CD4-positive, alpha-beta T cell treated with Interferon alpha-2 for 1 hour (primary cell): ENCODE measurements around the gene LRP5.
"Not testable (repeated sequence)": the region's sequence is repeated elsewhere in the genome, so short reads cannot be mapped to it uniquely, and the experiment has no call there.

Experiments
- DNase-seq, 2 donors: peaks; one replicate each; pipeline ENCODE4 v3.0.0-alpha.2; 2020 to 2022

LRP5 gene

DNA sequence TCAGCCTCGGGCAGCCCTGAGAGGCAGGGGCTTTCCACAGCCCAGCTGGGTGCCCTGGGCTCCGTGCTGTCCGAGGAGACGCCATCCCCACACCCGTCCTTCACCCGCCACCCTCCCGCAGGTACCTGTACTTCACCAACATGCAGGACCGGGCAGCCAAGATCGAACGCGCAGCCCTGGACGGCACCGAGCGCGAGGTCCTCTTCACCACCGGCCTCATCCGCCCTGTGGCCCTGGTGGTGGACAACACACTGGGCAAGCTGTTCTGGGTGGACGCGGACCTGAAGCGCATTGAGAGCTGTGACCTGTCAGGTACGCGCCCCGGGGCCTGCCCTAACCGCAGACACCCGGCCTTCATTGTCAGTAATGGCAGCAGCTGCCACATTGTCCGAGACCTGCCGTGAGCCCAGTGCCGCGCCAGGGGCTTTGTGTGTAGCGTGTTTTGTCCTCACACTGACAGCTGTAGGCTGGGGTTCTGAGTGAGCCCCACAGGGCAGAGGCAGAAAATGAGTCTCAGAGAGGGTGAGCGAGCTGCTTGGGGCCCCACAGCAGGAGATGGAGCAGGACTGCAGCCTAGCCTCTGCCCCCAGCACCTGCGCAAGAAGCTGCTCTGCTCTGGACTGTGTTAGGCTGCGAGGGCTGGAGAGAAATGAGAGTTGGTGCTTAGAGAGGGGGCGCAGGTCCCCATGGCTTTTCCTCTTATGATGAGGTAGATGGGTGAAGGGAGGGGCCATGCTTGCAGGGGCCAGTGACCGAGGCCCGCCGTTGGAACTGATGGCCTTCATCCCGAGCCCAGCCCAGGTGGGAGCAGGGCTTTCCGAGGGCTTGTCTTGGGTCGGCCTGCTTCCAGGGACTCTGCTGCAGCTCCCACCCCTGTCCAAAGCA lies 112.8 kb downstream of the LRP5 start:
- no peak for DNase-seq

DNA sequence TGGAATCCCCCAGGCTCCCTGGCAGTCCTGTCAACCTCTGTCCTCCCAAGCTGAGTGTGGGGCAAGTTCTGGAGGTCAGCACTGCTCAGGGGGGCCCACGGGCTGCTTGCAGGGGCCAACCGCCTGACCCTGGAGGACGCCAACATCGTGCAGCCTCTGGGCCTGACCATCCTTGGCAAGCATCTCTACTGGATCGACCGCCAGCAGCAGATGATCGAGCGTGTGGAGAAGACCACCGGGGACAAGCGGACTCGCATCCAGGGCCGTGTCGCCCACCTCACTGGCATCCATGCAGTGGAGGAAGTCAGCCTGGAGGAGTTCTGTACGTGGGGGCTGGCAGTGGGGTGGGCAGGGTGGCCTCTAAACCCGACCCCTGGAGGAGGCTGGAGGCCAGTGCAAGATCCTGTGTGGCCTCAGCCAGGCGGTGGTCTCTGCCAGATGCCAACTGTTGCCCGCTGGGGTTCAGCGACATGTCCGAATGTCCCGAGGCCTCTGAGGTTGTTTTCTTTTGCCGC lies 113.5 kb downstream of the LRP5 start:
- DNase-seq, result no peak

DNA sequence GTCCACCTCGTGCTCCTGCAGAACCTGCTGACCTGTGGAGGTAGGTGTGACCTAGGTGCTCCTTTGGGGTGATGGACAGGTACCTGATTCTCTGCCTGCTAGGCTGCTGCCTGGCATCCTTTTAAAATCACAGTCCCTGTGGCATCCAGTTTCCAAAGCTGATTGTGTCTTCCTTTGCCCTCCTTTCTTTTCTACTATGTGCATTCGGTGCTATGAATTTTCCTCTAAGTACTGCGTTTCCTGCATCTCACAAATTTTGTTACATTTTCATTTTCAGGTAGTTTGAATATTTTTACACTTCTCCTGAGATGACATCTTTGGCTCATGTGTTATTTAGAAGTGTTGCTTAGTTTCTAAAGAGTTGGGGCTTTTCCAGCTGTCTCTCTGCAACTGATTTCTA lies 117.3 kb downstream of the LRP5 start:
- no peak for DNase-seq

DNA sequence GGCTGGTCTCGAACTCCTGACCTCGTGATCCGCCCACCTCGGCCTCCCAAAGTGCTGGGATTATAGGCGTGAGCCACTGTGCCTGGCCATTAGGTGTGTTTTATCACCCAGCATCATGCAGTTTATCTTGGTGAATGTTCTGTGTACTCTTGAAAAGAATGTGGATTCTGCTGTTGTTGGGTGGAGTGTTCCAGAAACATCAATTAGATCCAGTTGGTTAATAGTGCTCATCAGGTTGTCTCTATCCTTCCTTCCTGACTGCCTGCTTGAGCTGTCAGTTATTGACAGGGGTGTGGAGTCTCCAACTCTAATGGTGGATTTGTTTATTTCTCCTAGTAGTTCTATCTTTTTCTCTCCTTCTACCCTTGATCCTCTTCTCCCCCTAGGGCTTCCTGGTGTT lies 118.0 kb downstream of the LRP5 start:
- DNase-seq, result no peak

DNA sequence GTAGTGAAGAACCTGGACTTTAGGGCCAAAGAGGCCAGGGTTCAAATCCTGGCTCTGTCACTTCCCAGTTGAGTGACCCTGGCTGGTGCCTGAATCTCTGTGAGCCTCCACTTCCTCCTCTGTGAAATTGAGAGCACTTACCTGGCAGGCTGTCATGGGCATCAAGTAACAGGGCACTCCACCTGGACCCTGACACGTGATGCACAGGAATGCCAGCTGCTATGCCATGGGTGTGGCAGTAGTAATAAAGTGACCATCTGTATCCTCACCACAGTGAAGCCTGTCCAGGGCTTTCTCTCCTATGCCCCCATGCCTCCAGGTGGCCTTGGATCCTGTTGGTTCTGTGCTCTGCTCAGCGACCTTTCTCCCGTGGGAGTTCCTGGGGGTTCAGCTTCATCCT lies 118.4 kb downstream of the LRP5 start:
- DNase-seq, result no peak

DNA sequence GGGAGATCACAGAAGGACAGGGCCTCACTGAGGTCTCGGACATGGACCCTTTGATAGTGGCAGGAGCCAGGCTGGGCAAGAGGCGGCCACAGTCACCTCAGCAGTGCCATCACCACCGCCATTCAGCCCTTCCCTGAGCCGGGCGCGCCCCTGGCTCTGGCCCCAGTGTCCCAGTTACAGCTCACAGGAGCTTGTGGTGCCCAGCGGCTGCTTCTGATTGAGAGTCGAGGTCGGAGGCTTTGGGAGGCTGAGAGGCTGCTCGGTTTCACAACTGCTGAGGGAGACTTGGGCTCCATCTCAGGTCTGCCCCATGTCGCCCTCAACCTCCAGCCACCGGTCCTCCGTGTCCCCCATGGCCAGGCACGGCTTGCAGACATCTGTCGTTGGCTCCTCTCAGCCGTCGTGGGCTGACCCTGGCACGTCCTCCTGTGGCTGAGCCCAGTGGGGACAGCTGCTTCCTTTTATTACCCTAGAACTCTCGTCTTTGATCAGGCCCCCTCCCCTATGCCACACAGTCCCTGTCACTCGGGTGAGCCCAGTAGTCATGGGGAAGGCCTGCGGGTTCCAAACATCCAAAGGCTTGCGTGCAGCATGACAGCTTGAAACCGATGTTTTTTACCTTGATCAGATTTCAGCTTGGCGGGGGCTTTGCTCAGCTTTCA lies 119.7 kb downstream of the LRP5 start:
- no peak for DNase-seq

DNA sequence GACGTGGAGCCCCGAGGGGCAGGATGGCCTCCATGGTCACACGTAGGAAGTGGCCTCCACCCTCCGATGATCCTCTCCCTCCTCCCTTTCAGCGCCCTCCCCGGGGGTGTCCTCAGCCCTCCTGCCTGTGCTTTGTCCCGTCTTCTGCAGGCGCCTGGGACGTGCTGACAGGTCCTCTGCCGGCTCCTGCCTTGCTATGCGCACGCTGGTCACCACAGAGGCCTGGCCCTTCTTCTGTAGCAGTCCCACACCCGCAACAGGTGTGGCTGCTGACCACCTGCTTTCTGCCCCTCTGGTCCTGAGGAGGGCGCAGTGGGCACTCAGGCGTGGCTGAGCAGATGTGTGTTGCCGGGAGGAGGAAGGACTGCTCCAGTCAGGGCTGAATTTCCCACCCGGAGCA lies 120.5 kb downstream of the LRP5 start:
- DNase-seq, result no peak

DNA sequence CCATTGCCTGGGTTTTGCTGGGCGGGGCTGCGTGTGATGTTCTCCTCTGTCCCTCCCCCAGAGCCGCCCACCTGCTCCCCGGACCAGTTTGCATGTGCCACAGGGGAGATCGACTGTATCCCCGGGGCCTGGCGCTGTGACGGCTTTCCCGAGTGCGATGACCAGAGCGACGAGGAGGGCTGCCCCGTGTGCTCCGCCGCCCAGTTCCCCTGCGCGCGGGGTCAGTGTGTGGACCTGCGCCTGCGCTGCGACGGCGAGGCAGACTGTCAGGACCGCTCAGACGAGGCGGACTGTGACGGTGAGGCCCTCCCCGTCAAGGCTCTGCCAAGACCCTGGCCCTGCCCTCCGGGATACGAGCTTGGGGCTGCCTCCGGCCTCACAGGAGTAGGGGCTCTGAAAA lies 121.2 kb downstream of the LRP5 start:
- no peak for DNase-seq

DNA sequence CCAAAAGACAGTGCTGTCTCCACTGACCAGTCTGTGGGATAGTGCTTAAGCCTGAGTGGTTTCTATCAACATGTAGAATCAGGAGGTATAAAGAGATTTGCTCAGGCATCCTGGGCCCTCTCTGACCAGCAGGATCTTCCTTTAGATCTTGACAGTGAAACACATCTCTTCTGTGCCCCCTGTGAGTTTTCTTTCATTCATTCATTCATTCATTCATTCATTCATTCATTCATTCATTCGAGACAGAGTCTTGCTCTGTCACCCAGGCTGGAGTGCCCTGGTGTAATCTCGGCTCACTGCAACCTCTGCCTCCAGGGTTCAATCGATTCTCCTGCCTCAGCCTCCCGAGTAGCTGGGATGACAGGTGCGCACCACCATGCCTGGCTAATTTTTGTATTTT lies 121.8 kb downstream of the LRP5 start:
- not testable (repeated sequence) for DNase-seq

DNA sequence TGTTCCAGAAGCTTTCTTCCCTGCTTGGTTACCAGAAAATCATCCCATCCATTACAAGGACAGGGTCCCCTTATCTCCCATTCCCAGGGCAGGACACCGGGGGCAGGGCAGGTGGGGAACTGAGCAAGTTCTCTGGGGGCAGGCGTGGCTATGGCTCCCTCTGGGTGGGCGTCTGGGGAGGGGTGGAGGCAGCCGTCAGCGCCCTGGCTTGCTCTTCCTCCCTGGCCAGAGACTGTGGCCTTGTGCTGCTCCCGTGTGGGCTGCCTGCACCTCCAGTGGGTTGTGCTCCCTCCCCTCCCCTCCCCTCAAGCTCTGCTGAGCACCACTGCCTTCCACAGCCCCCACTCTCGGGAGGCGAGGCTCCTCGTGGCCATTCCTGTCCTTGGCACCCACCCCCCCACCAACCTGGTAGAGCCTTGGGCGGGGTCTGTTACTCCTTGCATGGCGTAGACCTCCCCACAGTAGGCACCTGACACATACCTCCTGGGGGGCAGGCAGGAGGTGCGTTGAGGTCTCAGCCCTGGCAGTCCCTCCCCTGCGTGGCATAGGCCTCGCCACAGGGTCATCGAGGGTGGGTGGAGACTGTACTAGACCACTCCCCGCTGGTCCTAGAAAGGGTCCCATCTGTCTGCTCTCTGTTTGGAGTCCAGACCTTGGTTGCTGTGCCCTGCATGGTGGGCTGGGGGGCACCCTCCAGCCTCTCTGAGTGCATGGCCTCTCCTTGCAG lies 123.9 kb downstream of the LRP5 start:
- DNase-seq, result no peak

DNA sequence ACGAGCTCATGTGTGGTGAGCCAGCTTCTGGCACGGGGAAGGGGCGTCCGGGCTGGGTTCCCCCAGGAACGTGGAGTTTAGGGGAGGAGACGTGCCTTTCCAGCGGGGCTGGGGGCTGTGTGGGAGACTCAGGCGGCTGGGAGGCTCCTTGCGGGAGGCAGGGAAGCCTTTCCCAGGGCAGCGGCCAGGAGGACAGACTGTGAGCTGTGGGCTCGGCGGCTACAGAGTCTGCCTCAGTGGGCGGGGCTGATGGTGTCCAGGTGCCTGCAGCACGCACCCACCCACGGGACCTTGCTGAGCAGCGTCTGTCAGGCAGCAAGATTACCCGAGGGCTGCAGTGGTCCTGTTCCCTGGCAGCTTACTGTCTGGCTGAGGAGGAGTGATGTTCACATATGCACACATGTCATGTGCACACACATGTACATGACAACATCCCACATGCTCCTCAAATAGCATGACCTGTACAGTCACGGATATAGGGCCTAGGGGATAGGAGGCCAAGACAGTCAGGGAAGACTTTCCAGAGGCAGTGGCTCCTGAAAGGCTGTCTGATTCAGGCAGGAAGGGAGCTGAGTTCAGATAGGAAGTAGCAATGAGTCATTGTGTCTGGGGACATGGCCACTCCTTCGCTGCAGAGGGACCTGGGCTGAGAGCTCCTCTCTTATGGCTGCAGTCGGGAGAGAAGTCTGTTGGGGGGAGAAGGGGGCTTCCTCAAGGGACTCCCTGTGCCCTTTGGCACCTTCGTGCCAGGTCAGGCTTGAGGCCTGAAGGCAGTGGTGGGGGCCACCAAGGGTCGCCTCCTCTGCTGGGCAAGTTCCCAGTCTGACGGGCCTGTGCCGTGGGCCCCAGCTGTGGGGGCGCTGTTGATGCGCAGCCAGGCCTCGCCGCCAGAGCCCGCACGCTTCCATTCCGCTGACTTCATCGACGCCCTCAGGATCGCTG lies 124.9 kb downstream of the LRP5 start:
- peak in 1 of 2 donors; percentile 12 for DNase-seq

DNA sequence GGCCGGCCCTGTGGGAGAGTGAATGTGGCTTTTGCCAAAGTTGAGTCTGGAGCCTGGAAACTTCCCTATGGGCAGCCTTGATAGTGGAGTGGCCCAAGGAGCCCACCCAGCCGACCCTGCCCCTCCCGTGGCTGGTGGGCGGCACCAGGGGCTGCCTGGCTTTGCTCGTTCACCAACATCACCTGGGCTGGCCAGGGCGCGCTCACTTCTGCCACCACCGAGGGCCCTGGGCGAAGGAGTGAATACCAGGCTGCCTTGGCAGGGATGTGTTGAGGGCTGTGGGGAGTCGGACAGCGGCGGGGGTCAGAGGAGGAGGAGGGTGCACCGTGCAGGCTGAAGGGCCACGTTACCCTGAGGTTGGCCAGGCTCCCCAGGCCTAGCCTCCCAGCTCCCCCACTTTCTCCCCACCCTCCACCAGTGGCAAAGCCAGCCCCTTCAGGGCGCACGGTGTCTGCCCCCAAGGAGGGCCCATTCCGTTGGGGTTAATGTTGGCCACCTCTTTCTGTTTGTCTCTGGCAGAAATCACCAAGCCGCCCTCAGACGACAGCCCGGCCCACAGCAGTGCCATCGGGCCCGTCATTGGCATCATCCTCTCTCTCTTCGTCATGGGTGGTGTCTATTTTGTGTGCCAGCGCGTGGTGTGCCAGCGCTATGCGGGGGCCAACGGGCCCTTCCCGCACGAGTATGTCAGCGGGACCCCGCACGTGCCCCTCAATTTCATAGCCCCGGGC lies 125.7 kb downstream of the LRP5 start:
- DNase-seq, result no peak

DNA sequence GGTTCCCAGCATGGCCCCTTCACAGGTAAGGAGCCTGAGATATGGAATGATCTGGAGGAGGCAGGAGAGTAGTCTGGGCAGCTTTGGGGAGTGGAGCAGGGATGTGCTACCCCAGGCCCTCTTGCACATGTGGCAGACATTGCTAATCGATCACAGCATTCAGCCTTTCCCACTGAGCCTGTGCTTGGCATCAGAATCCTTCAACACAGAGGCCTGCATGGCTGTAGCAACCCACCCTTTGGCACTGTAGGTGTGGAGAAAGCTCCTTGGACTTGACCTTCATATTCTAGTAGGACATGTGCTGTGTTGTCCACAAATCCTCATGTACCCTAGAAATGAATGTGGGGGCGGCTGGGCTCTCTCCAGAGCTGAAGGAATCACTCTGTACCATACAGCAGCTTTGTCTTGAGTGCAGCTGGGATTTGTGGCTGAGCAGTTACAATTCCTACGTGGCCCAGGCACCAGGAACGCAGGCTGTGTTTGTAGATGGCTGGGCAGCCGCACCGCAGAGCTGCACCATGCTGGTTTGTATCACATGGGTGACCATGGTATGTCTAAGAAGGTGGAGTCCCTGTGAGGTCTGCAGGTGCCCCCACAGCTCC lies 126.4 kb downstream of the LRP5 start:
- no peak for DNase-seq

DNA sequence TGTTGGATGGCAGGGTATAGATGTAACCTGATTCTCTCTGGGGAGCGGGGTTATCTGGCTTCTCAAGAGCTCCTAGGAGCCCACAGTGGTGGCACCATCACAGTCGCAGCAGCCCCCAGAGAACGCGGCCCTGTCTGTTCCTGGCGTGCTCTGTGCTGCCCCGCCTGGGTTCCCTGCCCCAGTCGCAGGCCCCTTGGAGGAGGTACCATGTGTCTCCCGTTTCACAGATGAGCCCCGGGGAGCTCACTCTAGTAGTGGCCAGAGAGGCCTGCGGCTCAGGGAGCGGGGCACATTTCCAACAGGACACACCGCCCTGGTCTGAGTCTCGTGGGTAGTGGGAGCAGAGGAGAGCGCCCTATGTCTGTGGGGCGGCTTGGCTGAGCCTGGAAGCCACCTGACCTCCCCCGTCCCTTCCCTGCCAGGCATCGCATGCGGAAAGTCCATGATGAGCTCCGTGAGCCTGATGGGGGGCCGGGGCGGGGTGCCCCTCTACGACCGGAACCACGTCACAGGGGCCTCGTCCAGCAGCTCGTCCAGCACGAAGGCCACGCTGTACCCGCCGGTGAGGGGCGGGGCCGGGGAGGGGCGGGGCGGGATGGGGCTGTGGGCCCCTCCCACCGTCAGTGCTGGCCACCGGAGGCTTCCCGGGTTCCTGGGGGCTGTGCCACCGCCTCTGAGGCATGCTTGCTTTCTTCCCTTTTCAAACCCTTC lies 127.1 kb downstream of the LRP5 start:
- no peak for DNase-seq

DNA sequence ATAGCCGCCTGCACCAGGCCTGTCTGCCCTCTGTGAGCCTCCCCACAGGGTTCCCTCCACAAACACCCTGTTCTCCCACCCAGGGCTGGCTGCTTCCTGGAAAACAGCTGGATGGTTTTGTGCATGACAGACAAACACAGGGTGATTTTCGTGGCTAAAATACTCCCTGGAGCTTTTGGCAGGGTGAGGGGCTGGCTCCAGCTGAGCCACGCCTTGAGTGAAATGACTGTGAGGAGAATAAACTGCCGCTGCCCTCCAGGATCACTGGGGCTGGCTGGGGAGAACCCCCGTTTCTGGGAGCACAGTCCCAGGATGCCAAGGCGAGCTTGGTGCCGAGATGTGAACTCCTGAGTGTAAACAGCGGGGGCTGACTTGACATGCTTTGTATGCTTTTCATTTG lies 127.8 kb downstream of the LRP5 start:
- no peak for DNase-seq

DNA sequence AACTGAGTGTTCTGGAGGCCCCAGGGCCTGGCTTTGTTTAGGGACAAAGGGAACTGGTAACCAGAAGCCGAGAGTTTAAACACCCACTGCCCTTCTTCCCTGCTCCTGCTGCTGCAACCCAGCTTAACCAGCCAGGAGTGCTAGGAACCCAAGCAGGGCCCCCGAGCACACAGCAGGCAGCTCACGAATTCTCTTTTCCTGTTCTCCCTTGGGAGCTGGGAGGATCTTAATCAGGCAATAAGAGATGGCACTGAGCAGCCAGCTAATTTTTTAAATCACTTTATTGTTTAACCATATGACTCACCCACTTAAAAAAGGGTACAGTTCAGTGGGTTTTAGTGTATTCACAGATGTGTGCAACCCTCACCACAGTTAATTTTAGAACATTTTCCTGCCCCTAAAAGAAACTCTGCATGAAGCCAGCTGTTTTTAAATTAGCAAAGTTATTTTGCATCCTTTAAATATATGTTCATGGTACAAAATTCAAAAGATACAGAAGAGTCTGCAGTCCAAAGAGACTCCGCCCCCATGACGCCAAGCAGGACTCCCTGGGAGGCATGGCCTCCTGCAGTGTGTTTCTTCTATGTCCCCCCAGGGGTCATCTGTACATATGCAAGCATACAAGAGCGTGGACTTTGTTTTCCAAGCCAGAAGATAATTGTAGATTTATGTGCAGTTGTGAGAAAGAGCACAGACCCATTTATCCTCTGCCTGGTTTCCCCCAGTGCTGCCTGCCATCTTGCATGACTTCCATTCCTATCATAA lies 129.3 kb downstream of the LRP5 start:
- no peak for DNase-seq

DNA sequence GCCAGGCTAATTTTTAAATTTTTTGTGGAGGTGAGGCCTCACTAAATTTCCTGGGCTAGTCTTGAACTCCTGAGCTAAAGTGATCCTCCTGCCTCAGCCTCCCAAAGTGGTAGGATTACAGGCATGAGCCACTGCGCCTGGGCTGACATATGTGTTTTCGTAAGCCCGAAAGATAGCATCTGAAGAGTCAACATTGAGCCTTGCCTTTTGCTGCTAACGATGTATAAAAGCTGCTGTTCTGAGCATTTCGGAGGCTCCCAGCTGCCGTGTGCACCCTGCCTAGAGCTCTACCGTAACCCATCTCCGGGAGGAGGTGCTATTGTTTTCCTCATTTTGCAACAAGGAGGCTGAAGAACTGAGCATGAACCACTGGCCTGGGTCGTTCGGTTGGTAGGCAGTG lies 130.0 kb downstream of the LRP5 start:
- DNase-seq, result no peak

DNA sequence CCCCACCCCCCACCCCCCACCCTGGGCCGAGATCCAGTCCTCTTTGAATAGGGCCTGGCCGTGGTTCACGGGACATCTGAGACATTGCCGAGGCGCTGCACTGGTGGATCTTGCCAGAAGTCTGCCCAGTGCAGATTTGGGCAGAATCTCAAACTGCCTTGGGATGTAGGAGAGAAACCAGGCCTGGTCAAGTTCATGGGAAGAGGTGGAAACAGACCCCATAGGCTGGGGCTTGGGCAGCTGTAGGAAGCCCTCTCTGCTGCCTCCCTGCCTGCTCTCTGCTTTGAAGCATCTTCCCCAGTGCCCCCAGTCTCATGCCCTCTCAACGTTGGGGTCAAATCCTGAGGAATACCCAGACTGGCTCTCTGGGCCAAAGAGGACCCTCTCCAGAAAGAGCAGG lies 132.2 kb downstream of the LRP5 start:
- DNase-seq, result no peak

DNA sequence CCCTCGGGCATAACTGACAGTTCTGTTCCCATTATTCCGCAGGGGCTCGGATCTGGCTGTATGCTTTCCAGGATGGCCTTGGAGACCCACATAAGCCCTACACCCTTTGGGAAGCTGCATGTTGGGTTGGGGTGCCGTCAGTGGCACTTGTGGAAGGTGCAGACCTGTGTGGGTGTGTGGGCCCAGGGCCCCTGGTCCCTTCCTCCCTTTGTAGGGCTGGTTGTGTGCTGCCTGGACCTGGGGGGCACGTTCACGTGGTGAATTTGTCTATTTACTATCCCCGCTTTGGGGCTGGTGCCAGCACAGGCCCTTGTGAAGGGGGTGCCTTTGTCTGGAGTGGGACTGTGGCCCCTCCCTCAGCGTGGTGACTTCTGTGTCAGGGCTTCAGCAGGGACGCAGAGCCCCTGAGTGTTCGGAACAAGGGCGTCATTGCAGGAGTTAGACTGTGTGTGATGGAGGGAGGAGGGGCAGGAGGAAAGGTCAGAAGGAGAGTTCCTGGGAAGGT lies 133.2 kb downstream of the LRP5 start:
- DNase-seq, result no peak
